BJ (cell line): Measurements from ENCODE around the gene GRPR. TPM values are rescaled to one million over a fixed set of nuclear protein-coding genes. Genes with fewer than 3 reads are reported as not detected.
"Not testable (repeated sequence)": the region's sequence is repeated elsewhere in the genome, so short reads cannot be mapped to it uniquely, and the experiment has no call there.

ENCODE experiments used
- CTCF ChIA-PET: fragments of 350-600 bp; formaldehyde crosslinking; extraction: SDS; loops from one replicate; lab custom pipeline; 2021; ENCODE audit warnings: antibody characterized with exemption, inconsistent platforms; lab: Yijun Ruan, JAX
- POLR2A ChIA-PET: fragments of 300-600 bp; sonication (Branson Sonifier 250); formaldehyde crosslinking; extraction: SDS; loops from one replicate; lab custom pipeline; 2021; ENCODE audit warnings: antibody characterized with exemption; lab: Charles Lee
- DNase-seq: peaks from one replicate; pipeline ENCODE4 v3.0.0-alpha.2; 2011; ENCODE audit warnings: low read depth
- H3K27me3 ChIP-seq: 2 replicates; pipeline ENCODE4 v1.6.0; 2011; ENCODE audit warnings: low read length; ENCODE audit not compliant: control insufficient read depth, insufficient read depth
- H3K36me3 ChIP-seq: 2 replicates; pipeline ENCODE4 v1.5.1; 2011; ENCODE audit warnings: low read length; ENCODE audit not compliant: control insufficient read depth, insufficient read depth
- H3K4me3 ChIP-seq: 2 replicates; pipeline ENCODE4 v1.5.1; 2011; ENCODE audit warnings: low read depth, mild to moderate bottlenecking, control low read depth, low read length
- CTCF ChIP-seq: IDR thresholded peaks from 2 replicates; pipeline ENCODE4 v1.5.1; 2011; ENCODE audit warnings: low read depth, mild to moderate bottlenecking, control low read depth, inconsistent platforms, low read length, moderate library complexity; ENCODE audit not compliant: insufficient read depth
- polyA plus RNA-seq: library from polyadenylated mRNA; depleted of rRNA; stranded (reverse); fragments of >200 nt; gene quantifications from 2 replicates; pipeline ENCODE4 v1.2.3, GENCODE V29; 2011

GRPR gene
- polyA plus RNA-seq, 1 experiment, result 0.34 TPM

GRCh38 chrX:16140983-16141382 is 17.6 kb downstream of the GRPR start:
- H3K36me3 ChIP-seq, result no peaks in the 10 kb centered on the region
- no peak overlapping the region for H3K4me3 ChIP-seq
- H3K27me3 ChIP-seq, result no peaks in the 10 kb centered on the region
- POLR2A ChIA-PET, result no interaction called here
- no peak for DNase-seq
- no peak for TF ChIP-seq CTCF
- CTCF ChIA-PET, result no interaction called here

GRCh38 chrX:16141422-16142245 is 18.3 kb downstream of the GRPR start:
- CTCF ChIA-PET, result no interaction called here

GRCh38 chrX:16142246-16142558 is 18.8 kb downstream of the GRPR start:
- POLR2A ChIA-PET, result no interaction called here
- no peak for DNase-seq
- no peak for TF ChIP-seq CTCF
- CTCF ChIA-PET, result no interaction called here
- Histone ChIP-seq H3K4me3 (no peak overlapping the region), H3K36me3 (no peaks in the 10 kb centered on the region), H3K27me3 (no peaks in the 10 kb centered on the region)

More at GRCh38 chrX:16141422-16142245, 18.3 kb downstream of the GRPR start:
- TF ChIP-seq CTCF, result no peak
- POLR2A ChIA-PET, result no interaction called here
- Histone ChIP-seq H3K27me3 (no peaks in the 10 kb centered on the region), H3K4me3 (no peak overlapping the region), H3K36me3 (no peaks in the 10 kb centered on the region)
- DNase-seq, result no peak

GRCh38 chrX:16143968-16144367 is 20.6 kb downstream of the GRPR start:
- Histone ChIP-seq H3K4me3 (no peak overlapping the region), H3K36me3 (no peaks in the 10 kb centered on the region), H3K27me3 (no peaks in the 10 kb centered on the region)
- CTCF ChIA-PET, result interaction anchor here (1.5 kb wide), 1 partner anchor 9 kb away, joined by 4 read pairs; no protein-coding TSS in a partner anchor
- POLR2A ChIA-PET, result no interaction called here
- no peak for TF ChIP-seq CTCF
- DNase-seq, result no peak

GRCh38 chrX:16144420-16144819 is 21.1 kb downstream of the GRPR start:
- CTCF ChIA-PET, result interaction anchor here (1.5 kb wide), 1 partner anchor 9 kb away, joined by 4 read pairs; no protein-coding TSS in a partner anchor
- TF ChIP-seq CTCF, result no peak
- no peaks in the 10 kb centered on the region for H3K27me3 ChIP-seq
- no peaks in the 10 kb centered on the region for H3K36me3 ChIP-seq
- no peak overlapping the region for H3K4me3 ChIP-seq
- POLR2A ChIA-PET, result no interaction called here
- DNase-seq, result no peak

GRCh38 chrX:16145093-16145492 is 21.7 kb downstream of the GRPR start:
- POLR2A ChIA-PET, result not testable (repeated sequence)
- CTCF ChIA-PET, result interaction anchor here (1.5 kb wide), 1 partner anchor 10 kb away, joined by 4 read pairs; no protein-coding TSS in a partner anchor

More at GRCh38 chrX:16145093-16145492, 21.7 kb downstream of the GRPR start:
- not testable (repeated sequence) for H3K4me3 ChIP-seq, H3K36me3 ChIP-seq, DNase-seq, H3K27me3 ChIP-seq
